GM19324 (cell line): ENCODE results near the gene PPP1R14D.

ENCODE experiments used
- ATAC-seq: cut with Tn5 transposase; IDR thresholded peaks from one replicate; pipeline ENCODE4 v1.9.1; 2021; ENCODE audit warnings: mild to moderate bottlenecking, moderate library complexity; ENCODE audit not compliant: unreplicated experiment, low FRiP score

Gene PPP1R14D

GRCh38 chr15:40787991-40788390, 40.5 kb downstream of the PPP1R14D start:
- ATAC-seq, result no peak

GRCh38 chr15:40787344-40787841, 41.1 kb downstream of the PPP1R14D start:
- no peak for ATAC-seq

- no peak for ATAC-seq
These were observed 42.7 kb downstream of the PPP1R14D start for GRCh38 chr15:40785814-40786213.

GRCh38 chr15:40785164-40785563, 43.3 kb downstream of the PPP1R14D start:
- no peak for ATAC-seq

- peak; percentile 62 for ATAC-seq
These were observed 45.8 kb downstream of the PPP1R14D start for GRCh38 chr15:40782609-40783227.

- no peak for ATAC-seq
These were observed 51.9 kb downstream of the PPP1R14D start for GRCh38 chr15:40776537-40777141.

GRCh38 chr15:40775740-40776536, 52.6 kb downstream of the PPP1R14D start:
- no peak for ATAC-seq

- no peak for ATAC-seq
These were observed 53.5 kb downstream of the PPP1R14D start for GRCh38 chr15:40775007-40775406.

GRCh38 chr15:40773902-40774301, 54.6 kb downstream of the PPP1R14D start:
- no peak for ATAC-seq

GRCh38 chr15:40773496-40773895, 55.0 kb downstream of the PPP1R14D start:
- no peak for ATAC-seq

GRCh38 chr15:40772014-40772413, 56.5 kb downstream of the PPP1R14D start:
- ATAC-seq, result no peak

- ATAC-seq, result no peak
These were observed 57.3 kb downstream of the PPP1R14D start for GRCh38 chr15:40771242-40771641.

GRCh38 chr15:40770147-40770721, 58.3 kb downstream of the PPP1R14D start:
- no peak for ATAC-seq

GRCh38 chr15:40769274-40770146, 59.0 kb downstream of the PPP1R14D start, which contains the start of gene C15orf62:
C15orf62 (plus strand) TSS chr15:40769980; CDS start chr15:40770496, 516 bp downstream.
- ATAC-seq, result no peak

GRCh38 chr15:40768521-40769273, 59.8 kb downstream of the PPP1R14D start:
- no peak for ATAC-seq

- no peak for ATAC-seq
These were observed 60.5 kb downstream of the PPP1R14D start for GRCh38 chr15:40767838-40768500.

- no peak for ATAC-seq
These were observed 61.3 kb downstream of the PPP1R14D start for GRCh38 chr15:40766906-40767837.
